Measurements from ENCODE around the gene COL6A3.

COL6A3 gene

DNA sequence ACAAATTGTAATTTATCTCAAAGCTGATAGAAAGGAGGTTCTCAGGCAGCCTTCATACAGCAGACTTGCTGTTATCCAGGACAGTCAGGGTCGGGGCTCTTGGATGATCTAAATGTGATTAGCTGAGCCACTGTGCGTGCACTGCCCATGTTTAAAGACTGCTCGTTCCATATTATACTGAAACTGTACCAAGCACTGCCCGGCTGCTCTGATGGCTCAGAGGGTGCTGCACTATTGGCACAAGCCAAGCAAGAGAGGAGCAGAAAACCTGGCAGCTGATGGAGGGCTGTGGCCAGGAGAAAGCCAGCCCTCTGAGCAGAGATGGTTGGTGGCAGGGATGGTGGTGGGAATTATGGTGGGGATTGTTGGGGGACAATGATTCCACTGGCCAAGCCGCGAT lies 63.4 kb downstream of the COL6A3 start:
- Mint-ChIP-seq H3K27ac (no peak overlapping the region), H3K27me3 (ENCODE audit: low read depth, poor library complexity) (peaks cover 10% of the 10 kb centered on the region), H3K4me1 (peaks cover 42% of the 10 kb centered on the region), H3K9me3 (no peaks in the 10 kb centered on the region), H3K4me3 (no peak overlapping the region), H3K36me3 (ENCODE audit: low read depth) (peaks cover 48% of the 10 kb centered on the region)
- no peak for TF ChIP-seq CTCF (IDR thresholded peaks at IDR 0.05)
- no peak for DNase-seq

DNA sequence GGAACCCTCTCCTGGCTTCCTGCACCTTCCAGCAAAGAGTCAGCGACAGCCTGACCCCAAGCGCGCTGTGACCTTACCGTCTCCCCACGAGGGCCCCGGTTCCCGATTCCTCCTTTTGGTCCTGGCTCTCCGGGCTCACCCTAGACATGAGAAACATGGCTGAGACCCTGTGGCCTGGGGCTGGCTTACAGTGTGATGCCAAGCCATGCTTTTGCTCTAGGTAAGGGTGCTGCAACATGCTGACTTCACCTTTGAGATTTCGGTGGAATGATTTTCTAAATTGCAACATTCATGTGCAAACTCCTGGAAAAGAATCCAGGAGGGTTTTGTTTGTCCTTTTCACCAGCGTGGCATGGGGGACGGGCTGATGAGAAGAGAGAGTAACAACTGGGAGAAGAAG lies 63.9 kb downstream of the COL6A3 start:
- Mint-ChIP-seq H3K4me1 (peaks cover 48% of the 10 kb centered on the region), H3K36me3 (ENCODE audit: low read depth) (peaks cover 52% of the 10 kb centered on the region), H3K27ac (no peak overlapping the region), H3K4me3 (no peak overlapping the region), H3K9me3 (no peaks in the 10 kb centered on the region), H3K27me3 (ENCODE audit: low read depth, poor library complexity) (peaks cover 10% of the 10 kb centered on the region)
- TF ChIP-seq CTCF (IDR thresholded peaks at IDR 0.05): no peak
- DNase-seq: no peak

DNA sequence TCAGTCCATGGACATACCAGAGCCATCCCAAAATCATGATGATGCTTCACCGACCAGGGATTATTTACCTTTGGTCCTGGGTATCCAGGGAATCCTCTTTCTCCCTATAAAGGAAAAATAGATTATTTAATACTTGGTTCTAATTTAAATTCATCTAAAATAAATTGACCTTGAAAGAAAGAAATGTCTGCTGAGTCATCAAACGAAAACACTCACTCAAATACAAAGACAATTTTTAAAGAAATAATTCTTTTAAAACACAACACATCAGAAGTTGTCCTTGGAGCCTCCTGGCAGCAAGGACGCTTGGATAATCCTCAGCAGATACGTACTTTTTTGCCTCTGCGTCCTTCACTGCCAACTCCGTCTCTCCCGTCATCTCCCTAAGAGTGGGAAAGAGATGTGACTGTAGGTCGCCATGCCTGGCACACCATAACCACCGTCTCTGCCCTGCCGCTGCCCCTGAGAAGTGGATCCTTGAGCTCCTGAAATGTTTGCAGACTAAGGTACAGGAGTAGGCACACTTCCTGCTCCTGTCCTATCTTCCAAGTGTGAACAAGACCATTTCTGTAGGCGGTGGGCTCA lies 65.6 kb downstream of the COL6A3 start:
- Mint-ChIP-seq H3K4me1 (peaks cover 42% of the 10 kb centered on the region), H3K9me3 (no peaks in the 10 kb centered on the region), H3K4me3 (no peak overlapping the region), H3K27ac (no peak overlapping the region), H3K27me3 (ENCODE audit: low read depth, poor library complexity) (peaks cover 10% of the 10 kb centered on the region), H3K36me3 (ENCODE audit: low read depth) (peaks cover 60% of the 10 kb centered on the region)
- no peak for TF ChIP-seq CTCF (IDR thresholded peaks at IDR 0.05)
- DNase-seq: no peak

DNA sequence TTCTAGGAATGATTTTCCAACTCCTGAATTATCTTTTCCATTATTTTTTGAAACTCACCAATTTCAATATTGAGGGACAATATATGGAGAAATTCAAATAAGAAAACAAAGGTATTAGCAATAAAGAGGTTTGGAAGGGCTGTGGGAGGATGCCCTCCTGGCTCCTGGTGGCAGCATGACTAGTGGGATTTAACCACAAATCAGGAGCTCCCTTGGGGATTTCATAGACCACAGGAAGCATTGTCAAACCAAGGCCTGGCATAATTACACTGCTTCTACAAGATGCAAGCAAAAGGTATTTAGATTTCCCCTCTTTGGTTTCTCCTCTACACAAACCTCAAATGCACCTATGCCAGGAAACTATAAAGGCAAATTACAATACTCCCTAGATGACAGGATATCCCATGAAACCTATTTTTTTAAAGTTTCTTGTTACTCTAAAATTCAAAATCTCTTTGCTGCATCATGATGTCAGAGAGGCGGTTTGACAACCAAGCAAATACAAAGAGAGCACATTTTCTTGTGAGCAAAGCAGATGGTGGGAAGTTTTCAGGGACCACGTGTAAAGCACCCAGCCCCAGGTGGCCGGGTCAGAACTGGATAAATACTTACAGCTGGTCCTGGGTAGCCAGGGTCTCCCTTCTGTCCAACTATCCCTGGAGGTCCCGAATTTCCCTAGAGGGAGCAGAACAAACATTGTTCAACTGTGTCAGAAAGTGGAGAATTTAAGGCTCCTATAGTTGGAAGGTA lies 67.9 kb downstream of the COL6A3 start:
- TF ChIP-seq CTCF (IDR thresholded peaks at IDR 0.05): no peak
- H3K36me3 Mint-ChIP-seq (ENCODE audit: low read depth): peaks cover 69% of the 10 kb centered on the region
- H3K4me1 Mint-ChIP-seq: peaks cover 28% of the 10 kb centered on the region
- peaks cover 10% of the 10 kb centered on the region for H3K27me3 Mint-ChIP-seq (ENCODE audit: low read depth, poor library complexity)
- no peak for DNase-seq
- H3K27ac Mint-ChIP-seq: no peak overlapping the region
- H3K4me3 Mint-ChIP-seq: no peak overlapping the region
- H3K9me3 Mint-ChIP-seq: no peaks in the 10 kb centered on the region

- Mint-ChIP-seq H3K27me3 (ENCODE audit: low read depth, poor library complexity) (peaks cover 10% of the 10 kb centered on the region), H3K27ac (no peak overlapping the region), H3K4me3 (no peak overlapping the region), H3K9me3 (no peaks in the 10 kb centered on the region), H3K4me1 (peaks cover 23% of the 10 kb centered on the region), H3K36me3 (ENCODE audit: low read depth) (peaks cover 76% of the 10 kb centered on the region)
- TF ChIP-seq CTCF (IDR thresholded peaks at IDR 0.05): no peak
- no peak for DNase-seq
Observed at GRCh38 chr2:237345411-237345810, 68.6 kb downstream of the COL6A3 start.

GRCh38 chr2:237344942-237345341 lies 69.0 kb downstream of the COL6A3 start:
- no peak for DNase-seq
- H3K27me3 Mint-ChIP-seq (ENCODE audit: low read depth, poor library complexity): peaks cover 8% of the 10 kb centered on the region
- no peaks in the 10 kb centered on the region for H3K9me3 Mint-ChIP-seq
- H3K36me3 Mint-ChIP-seq (ENCODE audit: low read depth): peaks cover 76% of the 10 kb centered on the region
- no peak overlapping the region for H3K27ac Mint-ChIP-seq
- no peak overlapping the region for H3K4me3 Mint-ChIP-seq
- H3K4me1 Mint-ChIP-seq: peaks cover 18% of the 10 kb centered on the region
- TF ChIP-seq CTCF (IDR thresholded peaks at IDR 0.05): no peak
